ENCODE measurements around the gene BICRA.

Gene BICRA

DNA sequence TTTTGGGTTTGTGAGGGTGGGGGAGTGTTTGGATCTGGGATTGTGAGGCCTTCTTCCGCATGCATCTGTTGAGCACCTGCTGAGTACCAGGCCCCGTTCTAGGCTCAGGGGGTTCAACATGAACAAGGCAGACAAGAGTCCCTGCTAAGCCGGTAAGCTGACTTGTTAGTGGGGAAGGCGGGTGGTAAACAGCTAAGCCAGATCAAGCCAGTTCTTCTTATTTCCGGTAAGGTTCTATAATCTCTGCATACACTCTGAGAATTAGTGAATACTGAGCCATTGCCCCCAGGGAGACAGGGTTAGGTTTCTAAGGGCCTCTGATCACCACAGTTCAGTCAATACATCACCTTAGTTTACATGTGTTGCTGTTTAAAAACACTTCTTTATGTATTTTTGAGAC is 94.4 kb downstream of the BICRA start:
- Mint-ChIP-seq H3K4me1 (peaks cover 4% of the 10 kb centered on the region), H3K36me3 (ENCODE audit: low read depth) (peaks cover 28% of the 10 kb centered on the region), H3K27ac (no peak overlapping the region), H3K4me3 (no peak overlapping the region), H3K27me3 (ENCODE audit: low read depth, poor library complexity) (peaks cover 19% of the 10 kb centered on the region), H3K9me3 (no peaks in the 10 kb centered on the region)
- TF ChIP-seq, protein P1, sequence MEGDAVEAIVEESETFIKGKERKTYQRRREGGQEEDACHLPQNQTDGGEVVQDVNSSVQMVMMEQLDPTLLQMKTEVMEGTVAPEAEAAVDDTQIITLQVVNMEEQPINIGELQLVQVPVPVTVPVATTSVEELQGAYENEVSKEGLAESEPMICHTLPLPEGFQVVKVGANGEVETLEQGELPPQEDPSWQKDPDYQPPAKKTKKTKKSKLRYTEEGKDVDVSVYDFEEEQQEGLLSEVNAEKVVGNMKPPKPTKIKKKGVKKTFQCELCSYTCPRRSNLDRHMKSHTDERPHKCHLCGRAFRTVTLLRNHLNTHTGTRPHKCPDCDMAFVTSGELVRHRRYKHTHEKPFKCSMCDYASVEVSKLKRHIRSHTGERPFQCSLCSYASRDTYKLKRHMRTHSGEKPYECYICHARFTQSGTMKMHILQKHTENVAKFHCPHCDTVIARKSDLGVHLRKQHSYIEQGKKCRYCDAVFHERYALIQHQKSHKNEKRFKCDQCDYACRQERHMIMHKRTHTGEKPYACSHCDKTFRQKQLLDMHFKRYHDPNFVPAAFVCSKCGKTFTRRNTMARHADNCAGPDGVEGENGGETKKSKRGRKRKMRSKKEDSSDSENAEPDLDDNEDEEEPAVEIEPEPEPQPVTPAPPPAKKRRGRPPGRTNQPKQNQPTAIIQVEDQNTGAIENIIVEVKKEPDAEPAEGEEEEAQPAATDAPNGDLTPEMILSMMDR (IDR thresholded peaks at IDR 0.05): no peak
- DNase-seq: no peak

DNA sequence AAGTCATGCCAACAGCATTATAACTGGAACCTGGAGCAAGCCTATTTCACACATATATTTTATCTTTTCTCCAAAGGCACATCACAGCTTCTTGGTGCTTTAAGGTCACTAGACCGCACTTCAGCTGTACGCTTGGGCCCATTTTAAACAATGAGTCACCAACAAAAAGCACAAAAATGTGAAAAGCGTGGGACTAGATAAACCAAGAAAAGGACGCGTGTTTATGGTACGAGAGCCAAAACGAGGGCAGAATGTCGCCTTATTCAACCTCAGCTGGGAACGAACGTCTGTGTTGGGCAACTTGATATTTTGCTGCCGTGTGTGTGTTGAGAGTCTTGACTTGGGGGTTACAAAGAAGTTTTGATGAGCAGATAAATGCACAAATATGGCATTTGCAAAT is 95.1 kb downstream of the BICRA start:
- Mint-ChIP-seq H3K27ac (no peak overlapping the region), H3K36me3 (ENCODE audit: low read depth) (peaks cover 28% of the 10 kb centered on the region), H3K4me1 (peaks cover 4% of the 10 kb centered on the region), H3K9me3 (no peaks in the 10 kb centered on the region), H3K4me3 (no peak overlapping the region), H3K27me3 (ENCODE audit: low read depth, poor library complexity) (peaks cover 23% of the 10 kb centered on the region)
- DNase-seq: no peak
- TF ChIP-seq, protein P1 (IDR thresholded peaks at IDR 0.05): no peak

DNA sequence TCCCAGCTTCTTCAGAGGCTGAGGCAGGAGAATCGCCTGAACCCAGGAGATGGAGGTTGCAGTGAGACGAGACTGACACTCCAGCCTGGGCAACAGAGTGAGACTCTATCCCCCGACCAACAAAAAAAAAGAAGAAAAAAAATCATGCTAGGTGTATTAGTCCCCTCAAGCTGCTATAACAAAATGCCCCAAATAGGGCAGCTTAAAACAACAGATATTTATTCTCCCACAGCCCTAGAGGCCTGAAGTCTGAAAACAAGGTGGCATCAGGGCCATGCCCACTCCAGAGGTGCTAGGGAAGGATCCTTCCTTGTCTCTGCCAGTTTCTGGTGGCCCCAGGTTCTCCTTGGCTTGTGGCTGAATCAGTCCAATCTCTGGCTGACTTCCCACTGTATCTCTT is 95.7 kb downstream of the BICRA start:
- Mint-ChIP-seq H3K4me3 (no peak overlapping the region), H3K27ac (no peak overlapping the region), H3K4me1 (peaks cover 4% of the 10 kb centered on the region), H3K9me3 (no peaks in the 10 kb centered on the region), H3K27me3 (ENCODE audit: low read depth, poor library complexity) (peaks cover 28% of the 10 kb centered on the region), H3K36me3 (ENCODE audit: low read depth) (peaks cover 28% of the 10 kb centered on the region)
- TF ChIP-seq, protein P1 (IDR thresholded peaks at IDR 0.05): no peak
- DNase-seq: no peak

DNA sequence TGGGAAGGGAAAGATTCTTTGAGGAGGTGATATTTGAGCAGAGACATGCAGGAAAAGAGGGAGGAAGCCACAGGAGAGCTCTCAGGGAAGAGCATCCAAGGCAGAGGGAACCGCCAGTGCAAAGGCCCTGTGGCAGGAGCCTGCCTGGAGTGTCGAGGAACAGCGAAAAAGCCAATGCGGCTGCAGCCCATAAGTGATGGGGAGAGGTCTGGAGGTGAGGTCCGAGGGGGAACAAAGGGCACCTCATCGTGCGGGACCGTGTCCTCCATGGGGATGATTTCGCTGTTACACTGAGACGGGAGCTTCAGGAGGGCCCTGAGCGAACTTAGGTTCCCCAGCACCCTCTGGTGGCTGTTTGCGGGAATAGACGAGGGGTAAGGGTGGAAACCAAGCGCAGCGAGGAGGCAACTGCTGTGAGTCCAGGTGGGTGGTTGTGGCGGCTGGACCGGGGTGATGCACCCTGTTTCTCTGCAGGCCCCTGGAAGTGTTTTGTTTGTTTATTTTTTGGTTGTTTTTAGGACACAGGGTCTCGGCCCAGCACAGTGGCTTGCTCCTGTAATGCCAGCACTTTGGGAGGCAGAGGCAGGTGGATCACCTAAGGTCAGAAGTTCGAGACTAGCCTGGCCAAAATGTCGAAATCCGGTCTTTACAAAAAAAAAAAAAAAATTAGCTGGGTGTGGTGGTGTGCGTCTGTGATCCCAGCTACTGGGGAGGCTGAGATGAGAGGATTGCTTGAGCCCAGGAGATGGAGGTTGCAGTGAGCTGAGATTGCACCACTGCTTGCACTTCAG is 98.4 kb downstream of the BICRA start:
- peaks cover 4% of the 10 kb centered on the region for H3K4me1 Mint-ChIP-seq
- H3K27ac Mint-ChIP-seq: peak overlapping the region; percentile 39
- no peak overlapping the region for H3K4me3 Mint-ChIP-seq
- peaks cover 5% of the 10 kb centered on the region for H3K9me3 Mint-ChIP-seq
- peaks cover 47% of the 10 kb centered on the region for H3K27me3 Mint-ChIP-seq (ENCODE audit: low read depth, poor library complexity)
- peak; percentile 76 for DNase-seq
- TF ChIP-seq, protein P1 (IDR thresholded peaks at IDR 0.05): peak; percentile 69
- peaks cover 16% of the 10 kb centered on the region for H3K36me3 Mint-ChIP-seq (ENCODE audit: low read depth)

DNA sequence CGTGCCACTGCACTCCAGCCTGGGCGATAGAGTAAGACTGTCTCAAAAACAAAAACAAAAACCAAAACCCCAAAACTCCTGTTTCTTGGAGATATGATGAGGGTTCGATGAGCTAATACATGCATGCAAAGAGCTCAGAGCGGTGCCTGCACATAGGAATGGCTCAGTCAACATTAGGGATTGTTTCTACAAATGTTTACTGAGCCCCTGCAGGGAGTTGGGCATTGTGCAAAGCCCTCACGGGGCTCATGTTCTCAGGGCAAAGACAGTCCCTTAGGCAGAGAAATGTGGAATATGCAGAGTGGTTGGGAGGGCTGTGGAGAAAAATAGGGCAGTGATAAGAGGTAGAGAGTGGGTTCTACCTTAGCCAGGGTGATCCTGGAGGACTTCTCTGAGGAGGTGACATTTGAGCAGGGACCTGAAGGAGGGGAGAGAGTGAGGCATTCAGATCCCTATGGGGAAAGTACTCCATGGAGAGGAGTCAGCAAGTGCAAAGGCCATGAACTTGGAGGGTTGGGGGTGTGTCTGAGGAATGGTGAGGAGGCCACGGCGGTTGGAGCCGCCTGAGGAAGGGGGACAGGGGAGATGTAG is 102.8 kb downstream of the BICRA start:
- Mint-ChIP-seq H3K4me1 (no peaks in the 10 kb centered on the region), H3K9me3 (peaks cover 32% of the 10 kb centered on the region), H3K27me3 (ENCODE audit: low read depth, poor library complexity) (peaks cover 71% of the 10 kb centered on the region), H3K36me3 (ENCODE audit: low read depth) (no peaks in the 10 kb centered on the region), H3K4me3 (no peak overlapping the region), H3K27ac (no peak overlapping the region)
- TF ChIP-seq, protein P1 (IDR thresholded peaks at IDR 0.05): no peak
- no peak for DNase-seq
